ENCODE measurements around the gene TMBIM1. TPM values are rescaled to one million over a fixed set of nuclear protein-coding genes. Genes with fewer than 3 reads are reported as not detected.

The TMBIM1 gene
- total and polyA plus RNA-seq, 4 donors: 92.1 to 258 (median 147) TPM

GRCh38 chr2:218296847-218297246 lies 4.5 kb upstream of the TMBIM1 start:
- Histone ChIP-seq H3K27me3 (ENCODE audit: control insufficient read depth in 3 of 3, insufficient read depth in 3 of 3, low read length in 2 of 3) (no peaks in the 10 kb centered on the region), H3K36me3 (ENCODE audit: control insufficient read depth in 4 of 4, insufficient read depth in 4 of 4, low read length in 4 of 4) (no peaks in the 10 kb centered on the region), H3K9ac (ENCODE audit: insufficient read depth in 1 of 2, low read length in 2 of 2) (no peak overlapping the region), H3K27ac (ENCODE audit: low read depth in 1 of 2, low read length in 1 of 2) (no peak overlapping the region), H3K9me3 (ENCODE audit: control insufficient read depth in 4 of 4, insufficient read depth in 3 of 4, low read length in 3 of 4) (no peaks in the 10 kb centered on the region), H3K4me3 (no peak overlapping the region), H3K4me1 (ENCODE audit: control insufficient read depth in 5 of 5, insufficient read depth in 5 of 5, low read length in 5 of 5) (peaks cover 0 to 30% (median 7%) of the 10 kb centered on the region in 5 donors)
- no peak for ATAC-seq (ENCODE audit: insufficient read depth, low FRiP score)
- 87 to 96% methylated on average over 7 of the region's 7 CpGs for whole genome bisulfite sequencing, 2 donors
- no peak for TF ChIP-seq CTCF (IDR thresholded peaks at IDR 0.05; ENCODE audit: control extremely low read depth, extremely low read depth)
- no peak for DNase-seq

GRCh38 chr2:218296200-218296599 lies 3.9 kb upstream of the TMBIM1 start:
- Histone ChIP-seq H3K27me3 (ENCODE audit: control insufficient read depth in 3 of 3, insufficient read depth in 3 of 3, low read length in 2 of 3) (no peaks in the 10 kb centered on the region), H3K9ac (ENCODE audit: insufficient read depth in 1 of 2, low read length in 2 of 2) (no peak overlapping the region), H3K27ac (ENCODE audit: low read depth in 1 of 2, low read length in 1 of 2) (no peak overlapping the region), H3K36me3 (ENCODE audit: control insufficient read depth in 4 of 4, insufficient read depth in 4 of 4, low read length in 4 of 4) (no peaks in the 10 kb centered on the region), H3K9me3 (ENCODE audit: control insufficient read depth in 4 of 4, insufficient read depth in 3 of 4, low read length in 3 of 4) (no peaks in the 10 kb centered on the region), H3K4me1 (ENCODE audit: control insufficient read depth in 5 of 5, insufficient read depth in 5 of 5, low read length in 5 of 5) (peaks cover 0 to 36% (median 12%) of the 10 kb centered on the region in 5 donors), H3K4me3 (no peak overlapping the region)
- ATAC-seq (ENCODE audit: insufficient read depth, low FRiP score): no peak
- WGBS, 2 donors: 60 to 83% methylated on average over 1 of the region's 1 CpG
- no peak for TF ChIP-seq CTCF (IDR thresholded peaks at IDR 0.05; ENCODE audit: control extremely low read depth, extremely low read depth)
- no peak for DNase-seq

- no peaks in the 10 kb centered on the region for H3K9me3 ChIP-seq (ENCODE audit: control insufficient read depth in 4 of 4, insufficient read depth in 3 of 4, low read length in 3 of 4)
- H3K4me3 ChIP-seq: no peak overlapping the region
- ATAC-seq (ENCODE audit: insufficient read depth, low FRiP score): no peak
- H3K4me1 ChIP-seq (ENCODE audit: control insufficient read depth in 5 of 5, insufficient read depth in 5 of 5, low read length in 5 of 5): peaks cover 10 to 46% (median 23%) of the 10 kb centered on the region in 5 donors
- no peaks in the 10 kb centered on the region for H3K27me3 ChIP-seq (ENCODE audit: control insufficient read depth in 3 of 3, insufficient read depth in 3 of 3, low read length in 2 of 3)
- peaks cover 0 to 2% (median 0%) of the 10 kb centered on the region in 4 donors for H3K36me3 ChIP-seq (ENCODE audit: control insufficient read depth in 4 of 4, insufficient read depth in 4 of 4, low read length in 4 of 4)
- WGBS, 2 donors: 40 to 72% methylated on average over 7 of the region's 7 CpGs
- DNase-seq: peak; percentile 46 to 90 (median 85)
- peak overlapping the region in 1 of 2 donors; percentile 90 for H3K27ac ChIP-seq (ENCODE audit: low read depth in 1 of 2, low read length in 1 of 2)
- peak overlapping the region in 1 of 2 donors; percentile 47 for H3K9ac ChIP-seq (ENCODE audit: insufficient read depth in 1 of 2, low read length in 2 of 2)
- TF ChIP-seq CTCF (IDR thresholded peaks at IDR 0.05; ENCODE audit: control extremely low read depth, extremely low read depth): no peak
These were observed 2.7 kb upstream of the TMBIM1 start for GRCh38 chr2:218295029-218295428.
